Central memory CD4-positive, alpha-beta T cell (primary cell): ENCODE results near the gene ITGAE.
A peak's percentile ranks its signal among the peaks of the same experiment; 100 is the strongest.
"Not testable (repeated sequence)": the region's sequence is repeated elsewhere in the genome, so short reads cannot be mapped to it uniquely, and the experiment has no call there.

Experiments used
- DNase-seq: peaks from one replicate; pipeline ENCODE4 v3.0.0; 2022

The ITGAE gene

DNA sequence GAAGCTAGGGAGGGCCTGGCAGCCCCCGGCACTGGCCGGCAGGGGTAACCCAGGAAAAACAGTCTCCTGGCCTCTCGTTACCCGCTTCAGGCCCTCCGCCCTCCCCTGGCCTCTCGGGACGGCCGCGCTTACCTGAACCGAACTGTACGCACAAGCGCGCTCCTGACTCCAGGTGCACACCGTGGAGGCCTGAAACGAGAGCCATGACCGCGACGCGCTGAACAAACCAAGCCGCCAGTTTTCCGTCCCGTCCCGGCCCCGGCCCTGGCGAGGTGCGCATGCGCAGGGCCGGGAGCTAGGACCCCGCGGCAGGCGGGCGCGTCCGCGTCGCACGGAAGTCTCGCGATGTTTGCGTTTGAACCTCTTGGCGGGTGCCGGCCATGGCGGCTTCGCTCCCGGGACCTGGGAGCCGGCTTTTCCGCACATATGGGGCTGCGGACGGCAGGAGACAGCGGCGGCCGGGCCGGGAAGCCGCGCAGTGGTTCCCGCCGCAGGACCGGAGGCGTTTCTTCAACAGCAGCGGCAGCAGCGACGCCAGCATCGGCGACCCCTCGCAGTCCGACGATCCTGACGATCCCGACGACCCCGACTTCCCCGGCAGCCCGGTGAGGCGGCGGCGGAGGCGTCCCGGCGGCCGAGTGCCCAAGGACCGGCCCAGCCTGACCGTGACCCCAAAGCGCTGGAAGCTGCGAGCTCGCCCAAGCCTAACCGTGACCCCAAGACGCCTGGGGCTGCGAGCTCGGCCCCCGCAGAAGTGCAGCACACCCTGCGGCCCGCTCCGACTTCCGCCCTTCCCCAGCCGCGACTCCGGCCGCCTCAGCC lies 77.2 kb downstream of the ITGAE start, which contains the start of gene HASPIN:
TSS of gene HASPIN (plus strand) at position 348 of the 822 bp plus-strand sequence. CDS start at position 381, 33 bp downstream.
- DNase-seq: peak; percentile 89

DNA sequence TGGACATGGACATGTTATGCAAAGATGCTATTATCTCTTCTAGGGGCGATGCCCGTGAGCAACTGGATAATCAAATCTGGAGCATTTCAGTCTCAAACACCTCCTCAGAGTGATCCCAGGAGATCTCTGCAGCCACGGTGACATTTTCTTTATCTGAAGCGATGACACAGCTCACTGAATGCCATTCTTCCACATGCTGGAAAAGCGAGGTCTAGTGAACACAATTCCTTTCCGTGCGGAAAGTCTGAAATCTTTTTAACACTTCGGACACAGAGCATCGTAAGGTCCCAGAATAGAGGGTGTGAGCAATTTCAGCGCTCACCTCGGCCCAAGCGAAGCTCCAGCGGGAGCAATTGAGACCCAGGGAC lies 77.8 kb downstream of the ITGAE start:
- DNase-seq: no peak

DNA sequence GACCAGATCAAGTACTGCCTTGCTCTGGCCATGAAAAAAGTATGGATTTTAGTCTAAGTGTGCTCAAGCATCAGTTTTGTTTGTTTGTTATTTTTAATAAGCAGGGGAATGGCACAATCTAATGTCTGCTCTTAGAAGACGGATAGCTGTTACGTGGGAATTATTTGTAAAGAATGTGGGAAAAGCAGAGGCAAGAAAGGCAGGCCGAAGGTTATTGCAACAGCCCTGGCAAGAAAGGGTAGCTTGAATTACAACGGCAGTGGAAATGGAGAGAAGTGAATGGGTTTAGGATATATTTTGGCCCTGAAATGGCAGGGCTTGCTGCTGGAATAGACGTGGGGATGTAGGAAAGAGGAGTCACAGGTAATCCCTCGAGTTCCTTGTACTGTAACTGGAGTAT lies 78.3 kb downstream of the ITGAE start:
- no peak for DNase-seq

- no peak for DNase-seq
Measured at GRCh38 chr17:3719265-3719664, 81.7 kb downstream of the ITGAE start.

DNA sequence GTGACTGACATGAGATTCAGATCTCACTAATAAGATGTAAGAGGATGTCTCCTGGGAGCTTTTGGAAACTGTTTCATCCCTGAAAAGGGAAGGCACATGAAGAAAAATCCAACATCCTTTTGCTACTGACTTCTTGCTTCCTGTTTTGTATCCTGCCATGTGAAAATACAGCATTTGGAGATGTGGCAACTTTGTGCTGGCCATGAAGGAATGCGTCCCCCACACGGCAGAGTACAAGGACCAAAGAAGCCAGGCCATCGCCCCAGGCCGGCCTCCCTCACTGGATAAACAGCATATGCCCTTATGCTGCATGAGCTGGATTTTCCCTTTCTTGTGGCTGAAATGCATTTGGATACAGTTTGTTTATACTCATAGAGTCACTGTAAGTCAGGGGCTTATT lies 82.8 kb downstream of the ITGAE start:
- no peak for DNase-seq

DNA sequence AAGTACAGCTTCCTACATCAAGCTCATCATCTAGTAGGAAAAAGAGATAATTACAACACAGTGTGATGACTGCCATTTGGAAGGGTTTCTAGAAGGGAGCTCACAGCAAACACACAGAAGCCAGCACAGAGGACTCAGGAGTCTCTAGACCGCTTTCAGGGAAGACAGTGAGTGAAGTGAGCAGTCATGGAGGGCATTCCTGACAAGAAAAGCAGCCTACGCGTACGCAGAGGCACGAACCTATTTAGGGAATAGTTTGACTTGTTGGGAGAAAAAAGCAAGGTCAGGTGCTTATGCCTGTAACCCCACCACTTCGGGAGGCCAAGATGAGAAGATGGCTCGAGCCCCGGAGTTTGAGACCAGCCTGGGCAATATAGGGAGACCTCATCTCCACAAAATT lies 85.7 kb downstream of the ITGAE start:
- DNase-seq: no peak

- no peak for DNase-seq
Measured at GRCh38 chr17:3712811-3713463, 88.1 kb downstream of the ITGAE start.

- peak; percentile 91 for DNase-seq
Measured at GRCh38 chr17:3710951-3711383, 90.0 kb downstream of the ITGAE start.

DNA sequence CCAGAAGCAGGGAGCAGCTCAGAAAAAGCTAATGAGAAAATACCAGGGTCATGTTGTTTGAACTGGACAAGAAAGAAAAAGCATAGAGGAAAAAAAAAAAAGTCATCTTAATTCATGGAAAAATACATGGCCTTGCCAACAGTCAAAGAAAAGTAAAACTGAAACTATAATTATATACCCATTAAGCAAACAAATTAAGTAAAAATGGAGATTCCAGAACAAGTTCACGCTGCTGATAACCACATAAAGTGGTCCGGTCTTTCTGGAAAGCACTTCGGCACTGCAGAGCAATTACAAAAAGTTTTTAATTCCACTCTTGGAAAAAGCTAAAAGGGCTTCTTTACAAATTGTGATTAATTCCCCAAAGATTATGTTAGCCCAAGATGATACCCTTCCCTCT lies 92.6 kb downstream of the ITGAE start:
- no peak for DNase-seq

DNA sequence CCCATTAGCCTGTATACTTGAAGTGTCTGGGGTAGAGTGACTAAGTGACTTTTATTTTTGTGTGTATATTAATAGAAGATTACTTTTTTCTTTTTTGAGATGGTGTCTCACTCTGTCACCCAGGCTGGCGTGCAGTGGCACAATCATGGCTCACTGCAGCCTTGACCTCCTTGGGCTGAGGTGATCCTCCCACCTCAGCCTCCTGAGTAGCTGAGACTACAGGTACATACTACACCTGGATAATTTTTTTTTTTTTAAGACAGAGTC lies 95.3 kb downstream of the ITGAE start:
- DNase-seq: not testable (repeated sequence)

DNA sequence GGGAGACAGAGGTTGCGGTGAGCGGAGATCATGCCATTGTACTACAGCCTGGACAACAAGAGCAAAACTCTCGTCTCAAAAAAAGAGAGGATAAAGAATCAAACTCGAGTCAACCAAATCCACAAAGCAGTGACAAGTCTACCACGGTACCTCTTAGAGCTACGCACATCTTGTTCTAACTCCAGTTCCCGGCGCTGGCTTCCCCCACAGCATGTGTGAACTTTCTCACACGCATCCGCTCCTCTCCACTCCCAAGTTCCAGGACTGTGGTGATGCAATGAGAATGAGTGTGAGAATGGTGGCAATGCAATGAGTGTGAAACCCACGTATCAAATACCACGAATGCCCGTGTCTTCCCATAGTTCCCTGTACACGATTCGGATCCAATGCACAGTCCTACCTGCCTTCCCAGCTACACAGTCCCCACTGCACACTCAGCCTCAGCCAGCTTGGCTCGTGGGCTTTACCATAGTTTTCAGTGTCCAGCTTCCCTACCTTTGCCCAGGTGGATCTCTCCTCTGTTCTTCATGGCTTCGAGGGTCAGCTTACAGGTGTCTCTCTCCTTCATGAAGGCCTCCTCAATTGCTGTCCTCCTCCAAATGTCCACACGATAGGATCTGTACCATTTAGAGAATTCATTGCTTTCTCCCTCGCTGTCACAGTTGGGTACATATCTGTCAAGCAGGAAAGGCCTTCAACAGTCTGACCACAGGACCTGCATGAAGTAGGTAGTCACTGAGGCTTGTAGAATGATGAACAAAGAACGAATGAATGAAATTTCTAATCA lies 95.9 kb downstream of the ITGAE start:
- no peak for DNase-seq

GRCh38 chr17:3702041-3702539 lies 98.9 kb downstream of the ITGAE start:
- DNase-seq: not testable (repeated sequence)

DNA sequence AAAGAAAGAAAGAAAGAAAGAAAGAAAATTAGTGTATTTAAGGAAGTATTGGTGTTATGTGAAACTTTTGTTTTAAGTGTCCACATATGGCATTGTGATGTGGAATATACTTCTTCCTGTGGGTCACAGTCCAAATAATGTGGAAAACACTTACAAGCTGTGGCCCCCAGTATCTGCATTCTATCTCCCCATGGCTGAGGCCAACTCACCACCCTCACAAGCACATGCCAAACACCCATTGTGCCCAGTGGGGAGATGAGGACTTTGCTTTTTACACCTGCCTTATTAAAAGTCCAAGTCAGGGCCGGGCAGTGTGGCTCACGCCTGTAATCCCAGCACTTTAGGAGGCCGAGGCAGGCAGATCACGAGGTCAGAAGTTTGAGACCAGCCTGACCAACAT lies 101.0 kb downstream of the ITGAE start:
- DNase-seq: no peak

GRCh38 chr17:3698139-3698538 lies 102.8 kb downstream of the ITGAE start:
- DNase-seq: no peak

GRCh38 chr17:3697103-3697476 lies 103.9 kb downstream of the ITGAE start:
- DNase-seq: no peak

DNA sequence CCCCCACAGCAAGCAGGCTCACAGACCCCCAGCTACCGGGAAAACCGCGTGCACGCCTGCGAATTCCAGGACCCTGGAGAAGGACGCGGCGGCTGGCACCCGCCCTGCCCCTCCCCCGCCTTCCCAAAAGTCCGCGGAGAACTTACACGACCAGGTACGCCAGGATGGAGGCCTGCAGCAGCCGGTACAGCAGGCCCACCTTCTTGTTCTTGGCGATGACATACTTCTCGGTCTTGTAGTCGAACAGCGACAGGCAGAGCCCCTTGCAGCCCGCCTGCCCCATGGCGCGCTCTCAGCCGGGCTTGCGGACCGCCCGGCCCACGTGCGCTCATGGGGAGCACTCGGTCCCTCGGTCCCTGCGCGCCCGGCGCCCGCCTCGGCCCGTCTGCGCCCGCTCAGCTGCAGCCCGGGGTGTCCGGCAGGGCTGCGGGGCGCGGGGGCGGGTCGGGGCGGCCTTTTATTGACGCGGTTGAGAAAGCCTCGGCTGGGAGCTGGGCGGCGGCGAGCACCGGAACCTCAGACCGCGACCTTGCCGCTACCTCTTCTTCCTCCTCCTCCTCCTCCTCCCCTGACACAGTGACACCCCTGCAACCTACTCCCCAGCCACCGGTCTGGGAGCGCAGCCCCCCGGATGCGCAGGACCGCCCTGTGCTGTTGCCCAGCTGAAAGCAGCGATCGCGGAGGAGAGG lies 105.1 kb downstream of the ITGAE start, which contains the start of gene P2RX5:
TSS of gene P2RX5 (minus strand) at position 433 of the 689 bp plus-strand sequence. CDS start at position 283, 150 bp downstream.
- peak; percentile 31 for DNase-seq

DNA sequence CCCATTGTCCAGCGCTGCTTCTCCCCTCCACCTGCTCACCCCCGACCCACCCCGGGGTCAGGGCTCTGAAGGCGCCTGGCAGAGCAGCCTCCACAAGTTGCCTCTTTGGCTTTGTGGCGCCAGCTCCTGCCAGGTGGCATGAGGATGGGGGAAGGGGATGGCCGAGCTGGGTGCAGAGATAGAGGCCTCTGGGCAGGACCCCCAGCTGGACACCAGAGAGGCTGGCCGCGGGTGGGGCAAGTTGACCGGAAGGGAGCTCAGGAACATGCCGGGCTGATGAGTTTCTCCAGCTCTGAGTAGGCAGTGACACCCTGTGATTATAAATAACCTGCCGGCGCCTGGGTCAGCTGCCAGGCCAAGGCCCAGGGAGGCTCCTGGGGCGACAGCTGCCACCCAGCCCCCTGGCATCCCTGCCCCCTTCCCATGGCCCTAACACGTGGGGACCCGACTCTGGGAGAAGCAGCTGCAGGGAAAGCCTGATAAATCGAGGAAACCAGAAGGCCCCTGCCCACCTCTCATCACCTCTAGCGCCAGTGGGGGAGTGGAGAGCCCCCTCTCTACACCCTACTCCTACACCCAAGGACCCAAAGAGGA lies 105.8 kb downstream of the ITGAE start:
- no peak for DNase-seq

DNA sequence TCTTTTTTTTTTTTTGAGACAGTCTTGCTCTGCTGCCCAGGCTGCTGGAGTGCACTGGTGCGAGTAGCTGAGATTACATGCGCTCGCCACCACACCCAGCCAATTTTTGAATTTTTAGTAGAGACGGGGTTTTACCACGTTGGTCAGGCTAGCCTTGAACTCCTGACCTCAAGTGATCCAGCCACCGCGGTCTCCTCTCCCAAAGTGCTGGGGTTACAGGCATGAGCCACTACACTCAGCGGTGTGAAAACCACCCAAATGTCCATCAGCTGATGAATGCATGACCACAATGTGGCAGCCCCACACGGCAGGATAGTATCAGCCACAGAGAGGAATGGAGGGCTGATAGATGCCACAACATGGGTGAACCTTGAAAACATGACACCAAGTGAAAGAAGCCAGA lies 107.2 kb downstream of the ITGAE start:
- DNase-seq: no peak

DNA sequence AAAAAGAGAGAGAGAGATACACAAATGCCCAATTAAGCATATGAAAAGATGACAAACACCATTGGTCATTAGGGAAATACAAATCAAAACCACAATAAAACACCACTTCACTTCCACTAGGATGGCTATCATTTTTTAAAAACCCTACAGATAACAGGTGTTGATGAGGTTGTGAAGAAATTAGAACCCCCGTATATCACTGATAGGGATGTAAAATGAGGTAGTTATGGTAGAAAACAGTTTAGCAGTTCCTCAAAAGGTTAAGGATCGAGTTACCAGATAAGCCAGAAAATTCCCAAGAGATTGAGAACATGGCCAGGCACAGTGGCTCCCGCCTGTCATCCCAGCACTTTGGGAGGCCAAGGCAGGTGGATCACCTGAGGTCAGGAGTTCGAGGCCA lies 107.8 kb downstream of the ITGAE start:
- DNase-seq: no peak

- no peak for DNase-seq
Measured at GRCh38 chr17:3692346-3692745, 108.6 kb downstream of the ITGAE start.

DNA sequence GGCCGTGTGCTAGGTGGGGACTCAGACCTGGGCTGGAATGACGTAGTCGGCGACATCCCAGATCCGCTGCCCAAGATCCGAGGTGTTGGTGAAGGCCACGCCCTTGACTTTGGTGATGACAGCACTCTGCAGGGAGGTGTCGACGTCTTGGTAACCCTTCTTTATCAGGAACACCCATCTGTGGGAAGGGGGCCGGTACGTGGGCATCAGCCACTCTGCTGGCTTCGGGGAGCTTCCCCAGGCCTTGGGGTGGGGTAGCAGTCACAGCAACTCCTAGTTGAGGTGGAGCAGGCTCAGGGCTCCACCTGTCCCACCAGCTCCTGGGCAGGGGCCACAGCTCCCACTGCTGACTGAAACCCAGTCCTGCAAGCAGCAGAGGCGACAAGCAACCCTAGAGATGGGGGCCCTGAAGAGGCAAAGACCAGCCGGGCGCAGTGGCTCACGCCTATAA lies 109.3 kb downstream of the ITGAE start:
- no peak for DNase-seq

DNA sequence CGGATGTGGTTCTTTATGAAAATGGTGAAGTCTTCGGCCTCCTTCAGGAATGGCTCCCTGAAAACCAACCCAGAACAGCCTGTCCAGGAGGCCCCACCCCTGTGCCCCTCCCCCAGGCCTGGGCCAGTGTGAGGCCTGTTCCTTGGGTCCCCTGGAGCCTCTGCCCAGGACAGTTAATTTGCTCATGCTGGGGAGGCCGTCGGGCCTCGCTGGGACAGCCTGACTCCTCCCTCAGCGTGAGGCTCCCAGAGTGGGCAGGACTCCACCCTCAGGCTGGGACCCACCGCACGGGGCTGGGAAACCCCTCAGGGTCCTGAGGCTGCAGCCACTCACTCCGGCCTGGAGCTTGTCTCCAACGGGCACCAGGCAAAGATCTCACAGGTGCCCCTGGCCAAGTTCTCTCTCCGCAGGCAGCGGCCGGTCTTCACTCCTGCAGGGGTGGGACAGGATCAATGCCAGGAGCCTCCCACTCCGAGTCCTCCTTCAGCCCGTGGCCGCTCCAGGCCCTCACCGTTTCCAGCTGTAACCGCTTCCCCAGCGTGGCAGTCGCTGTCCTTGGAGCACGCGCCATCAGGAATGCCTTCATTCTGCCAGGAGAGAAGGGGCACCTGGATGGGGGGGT lies 110.8 kb downstream of the ITGAE start:
- DNase-seq: no peak
